K562 (cell line): ENCODE results near the gene PSME1. TPM values are rescaled to one million over a fixed set of nuclear protein-coding genes. Genes with fewer than 3 reads are reported as not detected.
A peak's percentile ranks its signal among the peaks of the same experiment; 100 is the strongest.

Experiments used
- HDAC2 ChIP-seq: fragments of 450-650 bp; IDR thresholded peaks from 2 replicates; pipeline ENCODE4 v1.6.1; 2016; ENCODE audit warnings: mild to moderate bottlenecking
- HDAC6 ChIP-seq: IDR thresholded peaks from 2 replicates; pipeline ENCODE4 v1.6.1; 2012; ENCODE audit warnings: low read depth, mild to moderate bottlenecking, control low read depth, inconsistent platforms, low read length, moderate library complexity
- KDM5B ChIP-seq: fragments of 200-600 bp; sonication (generic); IDR thresholded peaks from 2 replicates; pipeline ENCODE4 v1.6.1; 2012; ENCODE audit warnings: low read depth, mild to moderate bottlenecking, moderate library complexity, low read length, control low read depth, inconsistent platforms; ENCODE audit not compliant: insufficient replicate concordance
- TFAM ChIP-seq: fragments of 250-450 bp; sonication (Bioruptor Pico); conservative IDR thresholded peaks from 2 replicates; pipeline ENCODE4 v1.5.0; 2021; ENCODE audit warnings: mild to moderate bottlenecking, moderate library complexity
- polyA plus RNA-seq, 8 experiments: library from polyadenylated mRNA; depleted of rRNA in 4 of 8; stranded (reverse) in 5 of 8; unstranded in 3 of 8; fragments of >200 nt; fragmentation: Nextera tagmentation in 2 of 8; fragmentation: Illumina TruSeq in 1 of 8; extraction: Ambion mirVana in 2 of 8; extraction: Trizol in 1 of 8; gene quantifications; 2 replicates each; pipeline versions ENCODE4 v1.2.1 to v1.2.3, GENCODE V29; 2011 to 2014; ENCODE audit warnings: inconsistent platforms in 1 of 8, missing spikeins in 1 of 8
- total RNA-seq, 7 experiments: library from RNA; depleted of rRNA in 6 of 7; stranded (reverse); fragments of >200 nt in 6 of 7; fragmentation: Illumina TruSeq in 2 of 7; extraction: Trizol in 2 of 7; gene quantifications; 2 replicates each; pipeline versions ENCODE4 v1.2.1 to v1.2.3, GENCODE V29; 2011 to 2021; ENCODE audit warnings: low replicate concordance in 1 of 7
- TF ChIP-seq, protein P1 (sequence below): sonication (generic); formaldehyde crosslinking; IDR thresholded peaks from 2 replicates; pipeline ENCODE4 v1.8.1; 2023; ENCODE audit warnings: mild to moderate bottlenecking, missing genetic modification reagents

Gene PSME1
- total and polyA plus RNA-seq, 9 of the 15 experiments (the other 6 are each of a cell fraction or from before 2014, with no cell fraction given), result 20.3 to 180 (median 67.5) TPM

DNA sequence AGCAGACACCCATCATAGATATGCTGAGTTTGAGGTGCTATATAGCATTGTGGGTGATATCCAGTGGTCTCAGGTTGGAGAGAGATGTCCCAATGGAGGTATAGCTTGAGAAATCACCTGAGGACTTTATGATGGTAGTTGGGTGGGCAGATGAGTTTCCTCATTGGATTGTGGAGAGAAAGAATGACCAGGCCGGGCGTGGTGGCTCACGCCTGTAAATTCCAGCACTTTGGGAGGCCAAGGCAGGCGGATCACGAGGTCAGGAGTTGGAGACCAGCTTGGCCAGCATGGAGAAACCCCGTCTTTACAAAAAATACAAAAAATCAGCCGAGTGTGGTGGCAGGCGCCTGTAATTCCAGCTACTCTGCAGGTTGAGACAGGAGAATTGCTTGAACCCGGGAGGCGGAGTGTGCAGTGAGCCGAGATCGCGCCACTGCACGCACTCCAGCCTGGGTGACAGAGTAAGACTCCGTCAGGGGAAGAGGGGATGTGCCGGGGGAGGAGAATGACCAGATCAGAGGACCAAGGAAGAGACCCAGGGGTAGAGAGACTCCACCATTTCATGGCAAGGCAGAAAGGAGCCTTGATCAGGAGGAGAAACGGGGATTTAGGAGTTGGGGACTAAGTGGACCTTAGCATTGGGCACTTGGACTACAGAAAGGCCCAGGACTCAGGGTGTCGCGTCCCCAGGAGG, 42.6 kb upstream of the PSME1 start (continued):
- TF ChIP-seq, protein P1, sequence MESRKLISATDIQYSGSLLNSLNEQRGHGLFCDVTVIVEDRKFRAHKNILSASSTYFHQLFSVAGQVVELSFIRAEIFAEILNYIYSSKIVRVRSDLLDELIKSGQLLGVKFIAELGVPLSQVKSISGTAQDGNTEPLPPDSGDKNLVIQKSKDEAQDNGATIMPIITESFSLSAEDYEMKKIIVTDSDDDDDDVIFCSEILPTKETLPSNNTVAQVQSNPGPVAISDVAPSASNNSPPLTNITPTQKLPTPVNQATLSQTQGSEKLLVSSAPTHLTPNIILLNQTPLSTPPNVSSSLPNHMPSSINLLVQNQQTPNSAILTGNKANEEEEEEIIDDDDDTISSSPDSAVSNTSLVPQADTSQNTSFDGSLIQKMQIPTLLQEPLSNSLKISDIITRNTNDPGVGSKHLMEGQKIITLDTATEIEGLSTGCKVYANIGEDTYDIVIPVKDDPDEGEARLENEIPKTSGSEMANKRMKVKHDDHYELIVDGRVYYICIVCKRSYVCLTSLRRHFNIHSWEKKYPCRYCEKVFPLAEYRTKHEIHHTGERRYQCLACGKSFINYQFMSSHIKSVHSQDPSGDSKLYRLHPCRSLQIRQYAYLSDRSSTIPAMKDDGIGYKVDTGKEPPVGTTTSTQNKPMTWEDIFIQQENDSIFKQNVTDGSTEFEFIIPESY (CRISPR knock-in tag), result peak; percentile 84
- no peak for TF ChIP-seq TFAM (CRISPR knock-in tag)
- TF ChIP-seq HDAC6, result no peak
- no peak for TF ChIP-seq KDM5B
- 0 out of 2 replicates have a peak, but pooled peaks have one; percentile 15 for TF ChIP-seq HDAC2
